Fibroblast of the aortic adventitia (primary cell): ENCODE data around the gene LRCH1. TPM values are rescaled to one million over a fixed set of nuclear protein-coding genes. Genes with fewer than 3 reads are reported as not detected.

Experiments
- DNase-seq: peaks from one replicate; pipeline ENCODE4 v3.0.0-alpha.2; 2010; ENCODE audit warnings: low read depth
- H3K4me3 ChIP-seq: 2 replicates; pipeline ENCODE4 v1.5.1; 2011; ENCODE audit warnings: low read depth, mild to moderate bottlenecking, control low read depth, low read length, moderate library complexity
- CTCF ChIP-seq: IDR thresholded peaks from 2 replicates; pipeline ENCODE4 v1.5.1; 2011; ENCODE audit warnings: mild to moderate bottlenecking, low read length, control low read depth, inconsistent platforms; ENCODE audit not compliant: insufficient read depth
- small RNA-seq: library from RNA; depleted of rRNA; stranded (forward); fragments of <200 nt; gene quantifications from one replicate; pipeline ENCODE3, GENCODE V24; 2012
- total RNA-seq: library from RNA; depleted of rRNA; stranded (reverse); fragments of >200 nt; gene quantifications from 2 replicates; pipeline ENCODE4 v1.2.3, GENCODE V29; 2012; ENCODE audit warnings: low replicate concordance

LRCH1 gene
- total RNA-seq, 1 donor, result 9.5 TPM

DNA sequence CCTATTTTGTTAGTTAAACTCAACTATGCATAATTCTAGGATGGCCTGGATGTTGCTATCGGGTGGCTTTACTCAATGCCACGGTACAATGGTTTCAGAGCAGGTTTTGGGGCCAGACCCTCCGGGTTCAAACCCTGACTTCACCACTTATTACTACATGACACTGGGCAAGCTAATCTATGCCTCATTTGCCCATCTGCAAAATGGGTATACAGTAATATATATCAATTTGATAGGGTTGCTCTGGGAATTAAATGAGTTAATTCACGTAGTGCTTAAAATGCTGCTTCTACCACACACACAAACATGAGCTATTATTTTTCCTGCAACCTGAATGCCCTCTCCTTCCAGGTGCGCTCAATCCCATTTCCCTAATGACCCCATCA, 243.2 kb downstream of the LRCH1 start:
- TF ChIP-seq CTCF, result no peak
- DNase-seq, result no peak

GRCh38 chr13:46796515-46797474, 243.8 kb downstream of the LRCH1 start, which contains the start of gene ESD:
Gene ESD, minus strand, starts transcription at chr13:46797161. Its CDS starts 5,748 bp downstream, at chr13:46791413.
- no peak for TF ChIP-seq CTCF
- peak; percentile 89 for DNase-seq
- peak within 1 kb of the TSS; percentile 87 for H3K4me3 ChIP-seq

More for the DNA sequence above, 243.2 kb downstream of the LRCH1 start:
- peak overlapping the region; percentile 87 for H3K4me3 ChIP-seq

- peak overlapping the region; percentile 87 for H3K4me3 ChIP-seq
- DNase-seq, result no peak
- no peak for TF ChIP-seq CTCF
Measured at GRCh38 chr13:46797501-46798237, 244.7 kb downstream of the LRCH1 start.

GRCh38 chr13:46799139-46799538, 246.2 kb downstream of the LRCH1 start:
- no peak overlapping the region for H3K4me3 ChIP-seq

DNA sequence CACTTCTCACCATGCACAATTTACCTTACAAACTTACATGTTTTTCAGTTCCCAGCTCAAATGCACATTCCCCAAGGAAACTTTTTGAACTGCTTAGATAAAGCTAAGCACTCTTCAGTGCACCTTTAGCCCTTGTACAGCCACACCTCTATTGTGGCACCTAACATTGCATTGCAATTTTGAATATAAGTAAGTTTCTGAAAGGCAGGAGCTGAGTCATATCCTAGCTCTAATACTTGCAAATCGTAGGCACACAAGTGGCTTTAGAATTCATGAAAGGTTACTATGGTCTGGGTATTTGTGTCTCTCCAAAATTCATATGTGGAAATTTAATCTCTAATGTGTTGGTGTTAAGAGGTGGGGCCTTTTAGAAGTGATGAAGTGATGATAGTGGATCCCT, 248.9 kb downstream of the LRCH1 start:
- no peak overlapping the region for H3K4me3 ChIP-seq
- TF ChIP-seq CTCF, result no peak
- no peak for DNase-seq

More at GRCh38 chr13:46799139-46799538, 246.2 kb downstream of the LRCH1 start:
- TF ChIP-seq CTCF, result no peak
- DNase-seq, result no peak

Small RNA genes lying within 50 kb of the gene (small RNA-seq; reads per million reads assigned to genes)
- gene AL359880.1, result not detected

Other genes with a start within 250 kb of the LRCH1 start
- 0.16 and 4.6 TPM in 2 replicates for gene RUBCNL, start 165.9 kb upstream of the LRCH1 start, total RNA-seq
- 141 and 176 TPM in 2 replicates for gene ESD, start 244.0 kb downstream of the LRCH1 start, total RNA-seq